Lung (tissue), 12 donors: Measurements from ENCODE around the gene TBCEL. TPM values are rescaled to one million over a fixed set of nuclear protein-coding genes. Genes with fewer than 3 reads are reported as not detected.

ENCODE experiments used
- ATAC-seq: fragments of 200-7000 bp; cut with Tn5 transposase; one replicate; pipeline ENCODE4 v1.9.1; 2020; ENCODE audit warnings: moderate number of reproducible peaks; ENCODE audit not compliant: insufficient read depth, low FRiP score
- DNase-seq, 3 donors: peaks; one replicate each; pipeline ENCODE4 v3.0.0-alpha.2; 2013 to 2017
- H3K27ac ChIP-seq, 2 donors: one replicate each; pipeline ENCODE4 v1.5.1; 2013; ENCODE audit warnings: mild to moderate bottlenecking in 2 of 2, moderate library complexity in 2 of 2, control low read depth in 1 of 2, inconsistent platforms in 1 of 2, low read depth in 1 of 2, low read length in 1 of 2
- H3K27me3 ChIP-seq, 3 donors: one replicate each; pipeline ENCODE4 v1.5.1; 2013; ENCODE audit warnings: low read length in 2 of 3; ENCODE audit not compliant: control insufficient read depth in 3 of 3, insufficient read depth in 3 of 3
- H3K36me3 ChIP-seq, 4 donors: one replicate each; pipeline ENCODE4 v1.5.1; 2013; ENCODE audit warnings: low read length in 4 of 4, mild to moderate bottlenecking in 1 of 4, moderate library complexity in 1 of 4; ENCODE audit not compliant: control insufficient read depth in 4 of 4, insufficient read depth in 4 of 4
- H3K4me1 ChIP-seq, 5 donors: one replicate each; pipeline ENCODE4 v1.5.1; 2013; ENCODE audit warnings: low read length in 5 of 5, mild to moderate bottlenecking in 2 of 5, moderate library complexity in 1 of 5; ENCODE audit not compliant: control insufficient read depth in 5 of 5, insufficient read depth in 5 of 5
- H3K4me3 ChIP-seq: one replicate; pipeline ENCODE4 v1.5.1; 2013; ENCODE audit warnings: mild to moderate bottlenecking, control low read depth, moderate library complexity
- H3K9ac ChIP-seq, 2 donors: one replicate each; pipeline ENCODE4 v1.5.1; 2013; ENCODE audit warnings: low read length in 2 of 2, control low read depth in 1 of 2; ENCODE audit not compliant: insufficient read depth in 1 of 2
- H3K9me3 ChIP-seq, 4 donors: one replicate each; pipeline ENCODE4 v1.5.1; 2013; ENCODE audit warnings: low read length in 3 of 4, mild to moderate bottlenecking in 1 of 4, moderate library complexity in 1 of 4; ENCODE audit not compliant: control insufficient read depth in 4 of 4, insufficient read depth in 3 of 4
- WGBS, 2 donors: extraction: QIAGEN DNeasy Blood & Tissue Kit; methylation state at CpG; one replicate each; pipeline ENCODE4 v1.1.7; 2013; 5-methylcytosine and 5-hydroxymethylcytosine counted together
- polyA plus RNA-seq, 2 donors: library from polyadenylated mRNA; stranded (reverse); fragments of 200-250 nt; gene quantifications; one replicate each; pipeline ENCODE4 v1.2.1, GENCODE V29; 2013
- total RNA-seq, 2 donors: library from RNA; depleted of rRNA in 1 of 2; stranded (reverse); fragments of >200 nt in 1 of 2; gene quantifications; one replicate each; pipeline ENCODE4 v1.2.1, GENCODE V29; 2014 to 2021
- TF ChIP-seq, protein P1 (sequence below): IDR thresholded peaks from 2 replicates; pipeline ENCODE4 v1.5.1; 2012; ENCODE audit warnings: mild to moderate bottlenecking; ENCODE audit errors: control extremely low read depth, extremely low read depth
- donor health status: control.
- donor health status: control.
- donor health status: Bipolar disorder and iron deficiency.
- donor health status: healthy.
- donor health status: DM: yes; HTN: yes; CAD: no.

TBCEL gene
- total and polyA plus RNA-seq, 4 donors = 5.0 to 73.2 (median 17.5) TPM

DNA sequence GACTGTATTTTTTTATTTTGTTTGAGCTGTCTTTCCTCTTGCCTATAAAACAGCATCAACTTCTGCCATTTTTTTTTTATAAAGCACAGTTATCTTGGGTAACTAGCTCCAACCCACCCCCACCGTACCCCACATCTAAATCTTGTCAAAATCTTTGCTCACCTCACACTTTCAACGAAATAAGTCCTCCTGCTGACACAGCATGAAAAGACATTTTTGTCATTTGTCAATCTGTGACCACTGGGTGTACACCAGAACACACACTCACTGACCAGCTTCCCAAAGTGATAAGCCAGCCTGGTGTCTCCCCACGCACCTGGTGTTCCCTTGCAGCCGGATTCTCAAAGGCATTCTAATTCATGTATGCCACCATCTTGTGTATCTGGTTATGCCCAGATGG is 75.5 kb downstream of the TBCEL start:
- TF ChIP-seq, protein P1, sequence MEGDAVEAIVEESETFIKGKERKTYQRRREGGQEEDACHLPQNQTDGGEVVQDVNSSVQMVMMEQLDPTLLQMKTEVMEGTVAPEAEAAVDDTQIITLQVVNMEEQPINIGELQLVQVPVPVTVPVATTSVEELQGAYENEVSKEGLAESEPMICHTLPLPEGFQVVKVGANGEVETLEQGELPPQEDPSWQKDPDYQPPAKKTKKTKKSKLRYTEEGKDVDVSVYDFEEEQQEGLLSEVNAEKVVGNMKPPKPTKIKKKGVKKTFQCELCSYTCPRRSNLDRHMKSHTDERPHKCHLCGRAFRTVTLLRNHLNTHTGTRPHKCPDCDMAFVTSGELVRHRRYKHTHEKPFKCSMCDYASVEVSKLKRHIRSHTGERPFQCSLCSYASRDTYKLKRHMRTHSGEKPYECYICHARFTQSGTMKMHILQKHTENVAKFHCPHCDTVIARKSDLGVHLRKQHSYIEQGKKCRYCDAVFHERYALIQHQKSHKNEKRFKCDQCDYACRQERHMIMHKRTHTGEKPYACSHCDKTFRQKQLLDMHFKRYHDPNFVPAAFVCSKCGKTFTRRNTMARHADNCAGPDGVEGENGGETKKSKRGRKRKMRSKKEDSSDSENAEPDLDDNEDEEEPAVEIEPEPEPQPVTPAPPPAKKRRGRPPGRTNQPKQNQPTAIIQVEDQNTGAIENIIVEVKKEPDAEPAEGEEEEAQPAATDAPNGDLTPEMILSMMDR = no peak
- WGBS, 2 donors = 91 to 94% methylated on average over 4 of the region's 4 CpGs

DNA sequence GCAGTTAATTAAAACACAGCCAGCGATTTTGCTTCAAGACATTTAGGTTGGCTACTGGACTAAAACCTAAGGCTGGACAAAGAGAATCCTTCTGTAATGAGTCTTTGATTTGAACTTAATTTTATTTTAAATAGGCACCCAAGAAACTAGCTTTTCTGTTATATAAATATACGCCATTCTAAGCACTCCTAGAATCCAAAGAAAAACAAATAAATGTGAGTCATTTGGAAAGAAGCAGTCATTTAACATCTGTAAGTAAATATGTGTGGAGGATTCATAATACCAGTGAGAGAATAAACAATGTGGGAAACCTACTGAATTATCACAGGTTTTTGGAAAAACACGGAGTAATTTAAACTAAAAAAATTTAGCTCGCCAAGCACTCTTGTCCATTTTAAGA is 76.0 kb downstream of the TBCEL start:
- H3K36me3 ChIP-seq = no peaks in the 10 kb centered on the region
- ATAC-seq (no peak), DNase-seq (no peak)
- H3K27ac ChIP-seq = no peak overlapping the region
- H3K4me1 ChIP-seq = peaks cover 0 to 18% (median 3%) of the 10 kb centered on the region in 5 donors
- H3K9ac ChIP-seq = no peak overlapping the region
- TF ChIP-seq, protein P1 = no peak
- no peaks in the 10 kb centered on the region for H3K27me3 ChIP-seq
- H3K9me3 ChIP-seq = no peaks in the 10 kb centered on the region
- 76 to 86% methylated on average over 4 of the region's 4 CpGs for WGBS, 2 donors
- no peak overlapping the region for H3K4me3 ChIP-seq

More for the DNA sequence above, 75.5 kb downstream of the TBCEL start:
- Histone ChIP-seq H3K27ac (no peak overlapping the region), H3K9me3 (no peaks in the 10 kb centered on the region), H3K27me3 (no peaks in the 10 kb centered on the region), H3K4me1 (peaks cover 0 to 13% (median under 1%) of the 10 kb centered on the region in 5 donors), H3K4me3 (no peak overlapping the region), H3K36me3 (no peaks in the 10 kb centered on the region), H3K9ac (no peak overlapping the region)
- DNase-seq (no peak), ATAC-seq (no peak)

DNA sequence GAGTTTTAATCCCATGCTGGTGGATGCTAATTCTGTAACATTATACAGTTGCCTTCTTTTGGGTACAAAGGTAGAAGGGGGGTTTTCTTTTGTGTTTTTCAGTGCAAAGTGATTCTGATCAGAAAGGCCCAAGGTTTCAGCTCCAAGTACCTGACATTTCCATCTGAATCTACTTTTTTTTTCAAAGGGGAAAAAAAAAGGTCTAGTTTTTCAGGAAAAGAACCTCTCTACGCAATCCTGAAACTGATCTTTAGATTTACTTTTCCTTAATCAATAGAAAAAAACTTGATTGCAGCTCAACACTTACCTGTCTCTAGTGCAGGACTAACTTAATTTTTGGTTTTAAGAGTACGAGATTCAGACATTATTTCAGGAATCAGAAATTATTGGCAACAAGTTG is 77.0 kb downstream of the TBCEL start, which contains the start of gene TECTA:
Gene TECTA (plus strand): TSS at position 301 of the 400 bp plus-strand sequence. CDS start 1,423 bp downstream, outside the sequence.
- Histone ChIP-seq H3K27ac (no peak within 1 kb of the TSS), H3K27me3 (no peaks in the 10 kb centered on the region), H3K4me3 (no peak within 1 kb of the TSS), H3K4me1 (peaks cover 0 to 28% (median 5%) of the 10 kb centered on the region in 5 donors), H3K9ac (no peak within 1 kb of the TSS), H3K36me3 (no peaks in the 10 kb centered on the region), H3K9me3 (no peaks in the 10 kb centered on the region)
- ATAC-seq (no peak), DNase-seq (no peak)
- TF ChIP-seq, protein P1 = no peak
- 95 to 97% methylated on average over 2 of the region's 2 CpGs for WGBS, 2 donors

DNA sequence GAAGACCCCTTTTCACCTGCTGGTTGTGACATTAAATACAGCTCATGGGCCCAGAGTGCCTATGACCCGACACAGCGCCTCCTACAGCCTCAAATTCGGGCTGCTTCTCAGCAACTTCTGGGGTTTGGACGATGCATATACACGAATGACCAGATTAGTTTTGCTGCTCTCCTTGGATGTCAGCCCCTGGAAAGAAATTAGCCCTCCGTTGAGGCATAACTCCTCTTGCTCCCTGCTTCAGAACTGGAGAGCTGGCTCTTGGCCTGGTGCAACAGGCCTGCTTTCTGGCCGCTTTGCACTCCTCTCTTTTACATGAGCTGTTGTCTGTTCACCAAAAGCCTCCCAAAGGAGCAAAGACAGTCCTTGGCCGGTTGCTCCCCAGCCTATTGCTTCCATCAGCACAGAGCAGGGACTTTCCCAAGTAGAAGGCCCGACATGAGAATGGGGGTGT is 80.4 kb downstream of the TBCEL start:
- no peaks in the 10 kb centered on the region for H3K9me3 ChIP-seq
- TF ChIP-seq, protein P1 = no peak
- no peak overlapping the region for H3K9ac ChIP-seq
- ATAC-seq (no peak), DNase-seq (no peak)
- no peaks in the 10 kb centered on the region for H3K36me3 ChIP-seq
- 87 to 92% methylated on average over 9 of the region's 9 CpGs for WGBS, 2 donors
- H3K4me3 ChIP-seq = no peak overlapping the region
- peaks cover 0 to 36% (median 6%) of the 10 kb centered on the region in 5 donors for H3K4me1 ChIP-seq
- no peak overlapping the region for H3K27ac ChIP-seq
- H3K27me3 ChIP-seq = no peaks in the 10 kb centered on the region
